H9 (cell line): ENCODE measurements around the gene PAQR7. TPM values are rescaled to one million over a fixed set of nuclear protein-coding genes. Genes with fewer than 3 reads are reported as not detected.

ENCODE experiments used
- DNase-seq: peaks from one replicate; pipeline ENCODE4 v3.0.0-alpha.2; 2017
- H2AFZ ChIP-seq: one replicate; pipeline ENCODE4 v1.6.1; 2013; ENCODE audit warnings: mild to moderate bottlenecking, low read length, control low read depth, moderate library complexity
- H2AK5ac ChIP-seq: 2 replicates; pipeline ENCODE4 v1.6.1; 2013; ENCODE audit warnings: low read length, control low read depth, mixed read lengths; ENCODE audit not compliant: insufficient read length
- H2BK120ac ChIP-seq: one replicate; pipeline ENCODE4 v1.6.1; 2013; ENCODE audit warnings: low read depth, mild to moderate bottlenecking, low read length, control low read depth, inconsistent platforms; ENCODE audit not compliant: poor library complexity, severe bottlenecking
- H2BK12ac ChIP-seq: 2 replicates; pipeline ENCODE4 v1.6.1; 2013; ENCODE audit warnings: low read length, control low read depth, mixed read lengths, low read depth; ENCODE audit not compliant: insufficient read length
- H2BK15ac ChIP-seq: 2 replicates; pipeline ENCODE4 v1.6.1; 2013; ENCODE audit warnings: low read depth, low read length, control low read depth
- H2BK20ac ChIP-seq: one replicate; pipeline ENCODE4 v1.6.1; 2013; ENCODE audit warnings: low read depth, mild to moderate bottlenecking, low read length, control low read depth, inconsistent platforms; ENCODE audit not compliant: poor library complexity, severe bottlenecking
- H2BK5ac ChIP-seq: 2 replicates; pipeline ENCODE4 v1.6.1; 2013; ENCODE audit warnings: low read length, control low read depth, mixed read lengths; ENCODE audit not compliant: insufficient read length
- H3K14ac ChIP-seq: 2 replicates; pipeline ENCODE4 v1.6.1; 2013; ENCODE audit warnings: low read length, control low read depth; ENCODE audit not compliant: insufficient read depth
- H3K18ac ChIP-seq: 2 replicates; pipeline ENCODE4 v1.6.1; 2013; ENCODE audit warnings: low read depth, mild to moderate bottlenecking, mixed read lengths, low read length, control low read depth; ENCODE audit not compliant: insufficient read length
- H3K23ac ChIP-seq: 2 replicates; pipeline ENCODE4 v1.6.1; 2013; ENCODE audit warnings: low read length, control low read depth, mixed read lengths, low read depth; ENCODE audit not compliant: insufficient read length
- H3K23me2 ChIP-seq: 2 replicates; pipeline ENCODE4 v1.6.1; 2013; ENCODE audit warnings: low read depth, mild to moderate bottlenecking, mixed read lengths, low read length, control low read depth; ENCODE audit not compliant: insufficient read length, poor library complexity, severe bottlenecking
- H3K27ac ChIP-seq: 2 replicates; pipeline ENCODE4 v1.5.1; 2013; ENCODE audit warnings: low read length, control low read depth, mixed read lengths, low read depth; ENCODE audit not compliant: insufficient read length
- H3K27me3 ChIP-seq: 2 replicates; pipeline ENCODE4 v1.6.1; 2013; ENCODE audit warnings: low read length, control low read depth, inconsistent platforms; ENCODE audit not compliant: insufficient read depth
- H3K4ac ChIP-seq: 2 replicates; pipeline ENCODE4 v1.6.1; 2013; ENCODE audit warnings: low read depth, mild to moderate bottlenecking, control low read depth, inconsistent platforms, low read length, moderate library complexity
- H3K4me1 ChIP-seq: 2 replicates; pipeline ENCODE4 v1.6.1; 2013; ENCODE audit warnings: low read length, control low read depth, inconsistent platforms; ENCODE audit not compliant: insufficient read depth
- H3K4me2 ChIP-seq: 2 replicates; pipeline ENCODE4 v1.6.1; 2013; ENCODE audit warnings: low read length, control low read depth, mixed read lengths; ENCODE audit not compliant: insufficient read length, insufficient read depth
- H3K56ac ChIP-seq: 2 replicates; pipeline ENCODE4 v1.6.1; 2013; ENCODE audit warnings: low read depth, mild to moderate bottlenecking, mixed read lengths, low read length, control low read depth; ENCODE audit not compliant: insufficient read length
- H3K79me1 ChIP-seq: 2 replicates; pipeline ENCODE4 v1.6.1; 2013; ENCODE audit warnings: low read depth, mild to moderate bottlenecking, moderate library complexity, low read length, control low read depth, inconsistent platforms; ENCODE audit not compliant: insufficient read depth, poor library complexity, severe bottlenecking
- H3K79me2 ChIP-seq: 2 replicates; pipeline ENCODE4 v1.6.1; 2013; ENCODE audit warnings: low read length, control low read depth, inconsistent platforms; ENCODE audit not compliant: insufficient read depth
- H3K9ac ChIP-seq: 2 replicates; pipeline ENCODE4 v1.6.1; 2013; ENCODE audit warnings: low read length, control low read depth, mixed read lengths; ENCODE audit not compliant: insufficient read length; ENCODE audit errors: extremely low read depth
- H3K9me3 ChIP-seq: one replicate; pipeline ENCODE4 v1.6.1; 2013; ENCODE audit warnings: low read depth, low read length, inconsistent platforms; ENCODE audit not compliant: control insufficient read depth
- H3T11ph ChIP-seq: one replicate; pipeline ENCODE4 v1.6.1; 2013; ENCODE audit warnings: mild to moderate bottlenecking, low read length, control low read depth, inconsistent platforms
- H4K20me1 ChIP-seq: one replicate; pipeline ENCODE4 v1.6.1; 2013; ENCODE audit not compliant: control insufficient read depth, insufficient read length, insufficient read depth
- H4K5ac ChIP-seq: 2 replicates; pipeline ENCODE4 v1.6.1; 2013; ENCODE audit warnings: low read depth, mild to moderate bottlenecking, mixed read lengths, low read length, control low read depth; ENCODE audit not compliant: insufficient read length
- H4K8ac ChIP-seq: replicated peaks from 2 replicates; pipeline ENCODE4 v1.6.1; 2013; ENCODE audit warnings: low read length, control low read depth, mixed read lengths, low read depth; ENCODE audit not compliant: insufficient read length
- H4K91ac ChIP-seq: 2 replicates; pipeline ENCODE4 v1.6.1; 2013; ENCODE audit warnings: low read depth, mild to moderate bottlenecking, moderate library complexity, mixed read lengths, low read length, control low read depth; ENCODE audit not compliant: insufficient read length
- H3K27ac Mint-ChIP-seq, 3 experiments: 2 replicates in 2 of 3; 3 replicates in 1 of 3; pipeline ENCODE4 v1.8.0; 2020 to 2021; ENCODE audit warnings: mixed read lengths in 3 of 3, mild to moderate bottlenecking in 1 of 3, moderate library complexity in 1 of 3
- H3K27me3 Mint-ChIP-seq: 2 replicates; pipeline ENCODE4 v1.8.0; 2021; ENCODE audit warnings: low read depth, mild to moderate bottlenecking, moderate library complexity, mixed read lengths
- H3K36me3 Mint-ChIP-seq, 3 experiments: 2 replicates in 2 of 3; 3 replicates in 1 of 3; pipeline ENCODE4 v1.8.0; 2020 to 2021; ENCODE audit warnings: low read depth in 3 of 3, mixed read lengths in 3 of 3; ENCODE audit not compliant: insufficient read depth in 1 of 3
- H3K4me1 Mint-ChIP-seq, 2 experiments: 2 replicates each; pipeline ENCODE4 v1.8.0; 2020; ENCODE audit warnings: mixed read lengths in 2 of 2
- H3K4me3 Mint-ChIP-seq, 2 experiments: 2 replicates in 1 of 2; 3 replicates in 1 of 2; pipeline ENCODE4 v1.8.0; 2020 to 2021; ENCODE audit warnings: mild to moderate bottlenecking in 2 of 2, mixed read lengths in 2 of 2, moderate library complexity in 1 of 2
- H3K9me3 Mint-ChIP-seq, 2 experiments: 2 replicates in 1 of 2; 3 replicates in 1 of 2; pipeline ENCODE4 v1.8.0; 2020; ENCODE audit warnings: mild to moderate bottlenecking in 2 of 2, mixed read lengths in 2 of 2, moderate library complexity in 1 of 2
- WGBS: extraction: QIAGEN DNeasy Blood & Tissue Kit; methylation state at CpG from one replicate; pipeline ENCODE4 v1.1.7; 2013; ENCODE audit warnings: missing lambda C conversion rate, low lambda C conversion rate, mixed read lengths; ENCODE audit not compliant: insufficient read length; ENCODE audit errors: extremely low coverage; 5-methylcytosine and 5-hydroxymethylcytosine counted together
- total RNA-seq: library from RNA; stranded (reverse); gene quantifications from 2 replicates; pipeline ENCODE4 v1.2.1, GENCODE V29; 2021
- TF ChIP-seq, protein P1 (sequence below): fragments of 200-600 bp; sonication (generic); conservative IDR thresholded peaks from 3 replicates; pipeline ENCODE4 v1.8.0; 2021; ENCODE audit warnings: antibody characterized with exemption, mild to moderate bottlenecking

Gene PAQR7
- total RNA-seq, 1 experiment from 2014 or later = 6.3 TPM

DNA sequence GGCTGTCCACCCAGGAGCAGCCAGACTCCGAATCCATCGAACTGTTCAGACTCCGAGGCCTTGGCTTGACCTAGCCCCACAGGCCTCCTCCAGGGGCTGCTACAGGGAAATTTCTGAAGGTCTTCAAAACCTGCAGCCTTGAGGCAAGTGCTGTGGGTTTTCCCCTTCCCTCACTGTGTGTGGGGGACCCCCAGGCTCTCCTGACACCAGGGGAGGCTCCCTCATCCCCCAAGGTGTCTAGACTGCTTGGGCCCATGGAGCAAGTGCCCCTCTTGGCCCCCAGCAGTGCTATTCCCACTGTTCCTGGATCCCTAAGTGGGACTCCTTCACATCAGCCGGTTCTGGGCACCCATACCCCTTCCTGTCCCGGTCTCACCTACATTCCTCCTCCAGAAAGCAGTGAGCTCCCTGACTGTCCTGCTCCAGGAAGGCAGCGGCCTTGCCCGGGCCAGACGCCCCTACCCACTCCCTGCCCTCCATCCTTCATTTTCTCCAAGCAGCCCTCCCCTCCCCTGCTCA, 814 bp downstream of the PAQR7 start:
- H3K18ac ChIP-seq = no peak overlapping the region
- H3K9me3 Mint-ChIP-seq = no peaks in the 10 kb centered on the region
- H4K5ac ChIP-seq = no peak overlapping the region
- no peak overlapping the region for H2BK12ac ChIP-seq
- no peak overlapping the region for H2BK20ac ChIP-seq
- no peak overlapping the region for H3K23ac ChIP-seq
- H4K8ac ChIP-seq = no peak overlapping the region
- H3K23me2 ChIP-seq = peaks cover 7% of the 10 kb centered on the region
- H3K4me3 Mint-ChIP-seq = peak overlapping the region; percentile 74 to 83
- H3K36me3 Mint-ChIP-seq = no peaks in the 10 kb centered on the region
- no peak overlapping the region for H2BK5ac ChIP-seq
- no peaks in the 10 kb centered on the region; the same call in 1 of the 2 replicates for H3K4me1 ChIP-seq
- no peak overlapping the region for H3T11ph ChIP-seq
- H3K79me2 ChIP-seq = no peaks in the 10 kb centered on the region
- TF ChIP-seq, protein P1, sequence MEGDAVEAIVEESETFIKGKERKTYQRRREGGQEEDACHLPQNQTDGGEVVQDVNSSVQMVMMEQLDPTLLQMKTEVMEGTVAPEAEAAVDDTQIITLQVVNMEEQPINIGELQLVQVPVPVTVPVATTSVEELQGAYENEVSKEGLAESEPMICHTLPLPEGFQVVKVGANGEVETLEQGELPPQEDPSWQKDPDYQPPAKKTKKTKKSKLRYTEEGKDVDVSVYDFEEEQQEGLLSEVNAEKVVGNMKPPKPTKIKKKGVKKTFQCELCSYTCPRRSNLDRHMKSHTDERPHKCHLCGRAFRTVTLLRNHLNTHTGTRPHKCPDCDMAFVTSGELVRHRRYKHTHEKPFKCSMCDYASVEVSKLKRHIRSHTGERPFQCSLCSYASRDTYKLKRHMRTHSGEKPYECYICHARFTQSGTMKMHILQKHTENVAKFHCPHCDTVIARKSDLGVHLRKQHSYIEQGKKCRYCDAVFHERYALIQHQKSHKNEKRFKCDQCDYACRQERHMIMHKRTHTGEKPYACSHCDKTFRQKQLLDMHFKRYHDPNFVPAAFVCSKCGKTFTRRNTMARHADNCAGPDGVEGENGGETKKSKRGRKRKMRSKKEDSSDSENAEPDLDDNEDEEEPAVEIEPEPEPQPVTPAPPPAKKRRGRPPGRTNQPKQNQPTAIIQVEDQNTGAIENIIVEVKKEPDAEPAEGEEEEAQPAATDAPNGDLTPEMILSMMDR = no peak
- H3K4me2 ChIP-seq = peak overlapping the region; percentile 26
- H3K14ac ChIP-seq = no peak overlapping the region; the same call in 1 of the 2 replicates
- no peaks in the 10 kb centered on the region for H3K9me3 ChIP-seq
- no peak overlapping the region for H2AFZ ChIP-seq
- H3K27me3 ChIP-seq = no peaks in the 10 kb centered on the region; the same call in 1 of the 2 replicates
- no CpG with 5 or more reads among the region's 8 CpGs for WGBS
- no peak overlapping the region for H2AK5ac ChIP-seq
- H3K79me1 ChIP-seq = no peaks in the 10 kb centered on the region
- H3K56ac ChIP-seq = no peak overlapping the region
- H2BK120ac ChIP-seq = no peak overlapping the region
- H3K9ac ChIP-seq = no peak overlapping the region
- H4K91ac ChIP-seq = no peak overlapping the region
- no peak for DNase-seq
- H3K27ac Mint-ChIP-seq = peak overlapping the region in 1 of 3 experiments; percentile 75; a peak in 1 of 7 replicates
- H3K4ac ChIP-seq = no peak overlapping the region
- H4K20me1 ChIP-seq = no peaks in the 10 kb centered on the region
- no peak overlapping the region for H2BK15ac ChIP-seq
- H3K27me3 Mint-ChIP-seq = peaks cover 30% of the 10 kb centered on the region
- H3K4me1 Mint-ChIP-seq = peaks cover 25 to 31% of the 10 kb centered on the region in 2 experiments
- H3K27ac ChIP-seq = no peak overlapping the region
